ENCODE measurements around the gene METTL16. TPM values are rescaled to one million over a fixed set of nuclear protein-coding genes. Genes with fewer than 3 reads are reported as not detected.
"Not testable (repeated sequence)": the region's sequence is repeated elsewhere in the genome, so short reads cannot be mapped to it uniquely, and the experiment has no call there.

The METTL16 gene
- polyA plus RNA-seq, 1 experiment = 16.9 TPM

DNA sequence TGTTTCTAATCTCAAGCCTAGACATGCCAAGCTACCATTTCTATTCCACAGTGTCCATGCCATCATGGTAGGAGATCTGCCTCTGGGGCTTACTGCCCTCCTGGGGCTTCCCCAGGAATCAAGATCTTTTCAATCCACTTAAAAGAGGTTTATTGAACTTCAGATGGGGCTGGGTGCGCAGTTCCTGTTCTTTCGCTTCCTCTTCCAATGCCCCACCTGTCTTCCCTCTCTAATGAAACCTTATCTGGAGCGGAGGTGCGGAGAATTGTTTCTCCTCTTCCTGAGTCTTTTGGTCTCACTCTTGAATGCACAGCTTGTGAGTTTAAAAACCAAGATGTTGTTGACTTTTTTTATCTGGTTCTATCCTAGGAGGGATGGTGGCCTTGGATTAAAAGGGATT lies 30.4 kb upstream of the METTL16 start:
- no peaks in the 10 kb centered on the region for H3K27me3 ChIP-seq (ENCODE audit: control insufficient read depth, insufficient read depth, low read length)
- CTCF ChIA-PET = no interaction called here
- H3K27ac ChIP-seq (ENCODE audit: low read depth, low read length) = no peak overlapping the region
- POLR2A ChIA-PET = no interaction called here
- TF ChIP-seq, protein P1, sequence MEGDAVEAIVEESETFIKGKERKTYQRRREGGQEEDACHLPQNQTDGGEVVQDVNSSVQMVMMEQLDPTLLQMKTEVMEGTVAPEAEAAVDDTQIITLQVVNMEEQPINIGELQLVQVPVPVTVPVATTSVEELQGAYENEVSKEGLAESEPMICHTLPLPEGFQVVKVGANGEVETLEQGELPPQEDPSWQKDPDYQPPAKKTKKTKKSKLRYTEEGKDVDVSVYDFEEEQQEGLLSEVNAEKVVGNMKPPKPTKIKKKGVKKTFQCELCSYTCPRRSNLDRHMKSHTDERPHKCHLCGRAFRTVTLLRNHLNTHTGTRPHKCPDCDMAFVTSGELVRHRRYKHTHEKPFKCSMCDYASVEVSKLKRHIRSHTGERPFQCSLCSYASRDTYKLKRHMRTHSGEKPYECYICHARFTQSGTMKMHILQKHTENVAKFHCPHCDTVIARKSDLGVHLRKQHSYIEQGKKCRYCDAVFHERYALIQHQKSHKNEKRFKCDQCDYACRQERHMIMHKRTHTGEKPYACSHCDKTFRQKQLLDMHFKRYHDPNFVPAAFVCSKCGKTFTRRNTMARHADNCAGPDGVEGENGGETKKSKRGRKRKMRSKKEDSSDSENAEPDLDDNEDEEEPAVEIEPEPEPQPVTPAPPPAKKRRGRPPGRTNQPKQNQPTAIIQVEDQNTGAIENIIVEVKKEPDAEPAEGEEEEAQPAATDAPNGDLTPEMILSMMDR (IDR thresholded peaks at IDR 0.05; ENCODE audit: low read depth, low read length) = no peak
- H3K4me3 ChIP-seq (ENCODE audit: low read depth, low read length) = no peak overlapping the region
- no peaks in the 10 kb centered on the region for H3K9me3 ChIP-seq (ENCODE audit: control insufficient read depth, insufficient read depth, low read length)
- DNase-seq (ENCODE audit: low read depth, low spot score) = no peak

DNA sequence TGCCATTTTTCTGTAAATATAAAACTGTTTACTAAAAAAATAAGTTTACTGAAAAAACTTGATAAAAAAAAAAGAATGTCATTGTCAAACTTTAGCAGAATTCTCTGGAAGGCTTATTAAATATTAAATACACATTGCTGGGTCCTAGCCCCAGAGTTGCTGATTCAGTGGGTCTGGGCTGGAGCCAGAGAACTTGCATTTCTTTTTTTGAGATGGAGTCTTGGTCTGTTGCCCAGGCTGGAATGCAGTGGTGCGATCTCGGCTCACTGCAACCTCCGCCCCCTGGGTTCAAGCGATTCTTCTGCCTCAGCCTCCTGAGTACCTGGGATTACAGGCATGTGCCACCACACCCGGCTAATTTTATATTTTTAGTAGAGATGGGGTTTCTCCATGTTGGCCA lies 25.9 kb upstream of the METTL16 start:
- CTCF ChIA-PET; H3K4me3 ChIP-seq (ENCODE audit: low read depth, low read length); H3K27ac ChIP-seq (ENCODE audit: low read depth, low read length); DNase-seq (ENCODE audit: low read depth, low spot score); H3K9me3 ChIP-seq (ENCODE audit: control insufficient read depth, insufficient read depth, low read length); POLR2A ChIA-PET; H3K27me3 ChIP-seq (ENCODE audit: control insufficient read depth, insufficient read depth, low read length): not testable (repeated sequence)

DNA sequence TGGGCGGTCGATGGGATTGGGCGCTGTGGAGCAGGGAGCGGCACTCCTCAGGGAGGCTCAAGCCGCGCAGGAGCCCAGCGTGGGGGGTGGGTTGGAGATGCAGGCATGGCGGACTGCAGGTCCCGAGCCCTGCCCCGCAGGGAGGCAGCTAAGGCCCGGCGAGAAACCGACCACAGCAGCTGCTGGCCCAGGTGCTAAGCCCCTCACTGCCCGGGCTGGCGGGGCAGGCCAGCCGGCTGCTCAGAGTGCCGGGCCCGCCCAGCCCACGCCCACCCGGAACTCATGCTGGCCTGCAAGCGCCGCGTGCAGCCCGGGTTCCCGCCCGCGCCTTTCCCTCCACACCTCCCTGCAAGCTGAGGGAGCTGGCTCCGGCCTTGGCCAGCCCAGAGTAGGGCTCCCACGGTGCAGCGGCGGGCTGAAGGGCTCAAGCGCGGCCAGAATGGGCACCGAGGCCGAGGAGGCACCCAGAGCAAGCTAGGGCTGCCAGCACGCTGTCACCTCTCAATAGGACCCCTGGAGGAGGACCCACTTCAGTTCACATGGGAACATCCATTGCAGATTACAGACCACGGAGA lies 20.5 kb upstream of the METTL16 start:
- no peak for DNase-seq (ENCODE audit: low read depth, low spot score)
- CTCF ChIA-PET = no interaction called here
- POLR2A ChIA-PET = interaction anchor here (0.6 kb wide), 1 partner anchor 301 kb away, joined by 5 read pairs; no protein-coding TSS in a partner anchor
- no peak overlapping the region for H3K27ac ChIP-seq (ENCODE audit: low read depth, low read length)
- H3K9me3 ChIP-seq (ENCODE audit: control insufficient read depth, insufficient read depth, low read length) = no peaks in the 10 kb centered on the region; the same call in 1 of the 2 replicates
- no peaks in the 10 kb centered on the region for H3K27me3 ChIP-seq (ENCODE audit: control insufficient read depth, insufficient read depth, low read length)
- TF ChIP-seq, protein P1 (IDR thresholded peaks at IDR 0.05; ENCODE audit: low read depth, low read length) = no peak
- no peak overlapping the region for H3K4me3 ChIP-seq (ENCODE audit: low read depth, low read length)

DNA sequence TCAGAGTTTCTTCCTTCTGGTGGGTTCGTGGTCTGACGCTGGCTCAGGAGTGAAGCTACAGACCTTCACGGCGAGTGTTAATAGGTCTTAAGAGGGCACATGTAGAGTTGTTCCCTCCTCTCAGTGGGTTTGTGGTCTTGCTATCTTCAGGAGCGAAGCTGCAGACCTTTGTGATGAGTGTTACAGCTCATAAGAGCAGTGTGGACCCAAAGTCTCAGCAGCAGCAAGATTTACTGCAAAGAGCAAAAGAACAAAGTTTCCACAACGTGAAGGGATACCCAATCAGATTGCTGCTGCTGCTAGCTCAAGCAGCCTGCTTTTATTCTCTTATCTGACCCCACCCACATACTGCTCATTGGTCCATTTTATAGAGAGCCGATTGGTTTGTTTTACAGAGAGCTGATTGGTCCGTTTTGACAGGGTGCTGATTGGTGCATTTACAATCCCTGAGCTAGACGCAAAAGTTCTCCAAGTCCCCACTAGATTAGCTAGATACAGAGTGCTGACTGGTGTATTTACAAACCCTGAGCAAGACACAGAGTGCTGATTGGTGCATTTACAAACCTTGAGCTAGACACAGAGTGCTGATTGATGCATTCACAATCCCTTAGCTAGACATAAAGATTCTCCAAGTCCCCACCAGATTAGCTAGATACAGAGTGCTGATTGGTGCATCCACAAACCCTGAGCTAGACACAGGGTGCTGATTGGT lies 19.7 kb upstream of the METTL16 start:
- CTCF ChIA-PET; POLR2A ChIA-PET; H3K27ac ChIP-seq (ENCODE audit: low read depth, low read length); H3K4me3 ChIP-seq (ENCODE audit: low read depth, low read length); DNase-seq (ENCODE audit: low read depth, low spot score); H3K9me3 ChIP-seq (ENCODE audit: control insufficient read depth, insufficient read depth, low read length); H3K27me3 ChIP-seq (ENCODE audit: control insufficient read depth, insufficient read depth, low read length): not testable (repeated sequence)

DNA sequence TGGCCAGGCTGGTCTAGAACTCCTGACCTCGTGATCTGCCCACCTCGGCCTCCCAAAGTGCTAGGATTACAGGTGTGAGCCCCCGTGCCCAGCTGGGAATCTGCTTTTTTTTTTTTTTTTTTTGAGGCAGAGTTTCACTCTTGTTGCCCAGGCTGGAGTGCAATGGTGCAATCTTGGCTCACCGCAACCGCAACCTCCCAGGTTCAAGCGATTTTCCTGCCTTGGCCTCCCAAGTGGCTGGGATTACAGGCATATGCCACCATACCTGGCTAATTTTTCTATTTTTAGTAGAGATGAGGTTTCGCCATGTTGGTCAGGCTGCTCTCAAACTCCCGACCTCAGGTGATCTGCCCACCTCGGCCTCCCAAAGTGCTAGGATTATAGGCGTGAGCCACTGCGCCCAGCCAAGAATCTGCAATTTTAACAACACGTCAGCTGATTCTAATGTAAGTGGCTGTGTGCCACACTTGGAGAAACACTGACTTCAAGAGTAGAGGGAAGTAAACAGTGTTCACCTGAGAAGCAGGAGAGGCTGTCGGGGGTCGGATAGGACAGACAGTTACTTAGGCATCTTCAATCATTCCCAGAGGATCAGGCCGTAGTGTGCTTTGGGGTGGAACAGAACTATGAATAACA lies 10.2 kb upstream of the METTL16 start:
- POLR2A ChIA-PET = interaction anchor here (0.7 kb wide), 1 partner anchor 97 kb away, joined by 3 read pairs; no protein-coding TSS in a partner anchor
- H3K9me3 ChIP-seq (ENCODE audit: control insufficient read depth, insufficient read depth, low read length); CTCF ChIA-PET: not testable (repeated sequence)

DNA sequence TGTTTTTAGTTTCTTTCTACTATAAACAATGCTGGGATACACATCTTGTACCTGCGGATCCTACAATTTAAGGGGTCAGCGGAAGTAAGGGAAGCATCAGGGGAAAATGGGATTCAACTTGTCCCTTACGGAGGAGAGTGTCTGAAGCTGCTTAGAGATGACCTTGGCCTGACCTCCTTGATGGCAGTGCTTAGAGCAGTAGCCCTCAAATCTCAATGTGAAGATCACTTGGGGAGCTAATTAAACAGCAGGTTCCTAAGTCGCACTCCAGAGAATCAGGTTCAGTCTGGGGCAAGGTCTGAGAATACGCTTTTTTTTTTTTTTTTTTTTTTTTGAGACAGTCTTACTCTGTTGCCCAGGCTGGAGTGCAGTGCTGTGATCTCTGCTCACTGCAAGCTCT lies 9.6 kb upstream of the METTL16 start:
- no peak for DNase-seq (ENCODE audit: low read depth, low spot score)
- Histone ChIP-seq H3K9me3 (ENCODE audit: control insufficient read depth, insufficient read depth, low read length) (no peaks in the 10 kb centered on the region), H3K4me3 (ENCODE audit: low read depth, low read length) (no peak overlapping the region), H3K27me3 (ENCODE audit: control insufficient read depth, insufficient read depth, low read length) (no peaks in the 10 kb centered on the region), H3K27ac (ENCODE audit: low read depth, low read length) (no peak overlapping the region)
- ChIA-PET POLR2A (interaction anchor here (0.6 kb wide), 2 partner anchors 9 to 121 kb away, joined by 4 read pairs; partner anchors contain the start of gene METTL16), CTCF (no interaction called here)
- TF ChIP-seq, protein P1 (IDR thresholded peaks at IDR 0.05; ENCODE audit: low read depth, low read length) = no peak

More for the DNA sequence above, 10.2 kb upstream of the METTL16 start:
- H3K27ac ChIP-seq (ENCODE audit: low read depth, low read length); H3K27me3 ChIP-seq (ENCODE audit: control insufficient read depth, insufficient read depth, low read length); H3K4me3 ChIP-seq (ENCODE audit: low read depth, low read length); DNase-seq (ENCODE audit: low read depth, low spot score): not testable (repeated sequence)
